Measurements from ENCODE around the gene HECW1.

DNA sequence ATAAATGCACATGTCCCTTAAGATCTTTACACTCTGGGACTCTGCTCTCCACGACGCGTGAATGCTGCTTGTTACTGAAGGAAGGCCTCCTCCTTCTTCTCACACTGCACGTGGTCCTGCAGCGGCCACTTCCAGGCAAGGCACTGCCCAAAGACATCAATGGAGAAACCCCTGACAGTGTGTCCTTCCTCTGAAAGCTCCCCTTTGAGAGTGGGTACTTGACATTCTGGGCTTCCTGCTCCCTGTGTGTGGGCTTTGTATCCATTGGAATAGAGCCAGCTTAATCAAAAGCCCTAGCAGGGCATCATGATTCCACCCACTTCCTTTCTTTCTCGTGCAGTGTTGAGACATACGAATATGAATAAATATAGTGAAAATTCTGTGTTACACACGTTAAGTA is 400.8 kb downstream of the HECW1 start:
- TF ChIP-seq CTCF (IDR thresholded peaks at IDR 0.05) (no peak), POLR2AphosphoS5 (IDR thresholded peaks at IDR 0.05; ENCODE audit: low read depth, low read length) (no peak), TCF7L2 (IDR thresholded peaks at IDR 0.05; ENCODE audit: low read depth, low read length) (no peak)
- TF ChIP-seq, protein P1, sequence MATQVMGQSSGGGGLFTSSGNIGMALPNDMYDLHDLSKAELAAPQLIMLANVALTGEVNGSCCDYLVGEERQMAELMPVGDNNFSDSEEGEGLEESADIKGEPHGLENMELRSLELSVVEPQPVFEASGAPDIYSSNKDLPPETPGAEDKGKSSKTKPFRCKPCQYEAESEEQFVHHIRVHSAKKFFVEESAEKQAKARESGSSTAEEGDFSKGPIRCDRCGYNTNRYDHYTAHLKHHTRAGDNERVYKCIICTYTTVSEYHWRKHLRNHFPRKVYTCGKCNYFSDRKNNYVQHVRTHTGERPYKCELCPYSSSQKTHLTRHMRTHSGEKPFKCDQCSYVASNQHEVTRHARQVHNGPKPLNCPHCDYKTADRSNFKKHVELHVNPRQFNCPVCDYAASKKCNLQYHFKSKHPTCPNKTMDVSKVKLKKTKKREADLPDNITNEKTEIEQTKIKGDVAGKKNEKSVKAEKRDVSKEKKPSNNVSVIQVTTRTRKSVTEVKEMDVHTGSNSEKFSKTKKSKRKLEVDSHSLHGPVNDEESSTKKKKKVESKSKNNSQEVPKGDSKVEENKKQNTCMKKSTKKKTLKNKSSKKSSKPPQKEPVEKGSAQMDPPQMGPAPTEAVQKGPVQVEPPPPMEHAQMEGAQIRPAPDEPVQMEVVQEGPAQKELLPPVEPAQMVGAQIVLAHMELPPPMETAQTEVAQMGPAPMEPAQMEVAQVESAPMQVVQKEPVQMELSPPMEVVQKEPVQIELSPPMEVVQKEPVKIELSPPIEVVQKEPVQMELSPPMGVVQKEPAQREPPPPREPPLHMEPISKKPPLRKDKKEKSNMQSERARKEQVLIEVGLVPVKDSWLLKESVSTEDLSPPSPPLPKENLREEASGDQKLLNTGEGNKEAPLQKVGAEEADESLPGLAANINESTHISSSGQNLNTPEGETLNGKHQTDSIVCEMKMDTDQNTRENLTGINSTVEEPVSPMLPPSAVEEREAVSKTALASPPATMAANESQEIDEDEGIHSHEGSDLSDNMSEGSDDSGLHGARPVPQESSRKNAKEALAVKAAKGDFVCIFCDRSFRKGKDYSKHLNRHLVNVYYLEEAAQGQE (IDR thresholded peaks at IDR 0.05; ENCODE audit: insufficient read depth in 1 of 2, low read depth in 2 of 2, low read length in 1 of 2): no peak
